ENCODE results near the gene RAPGEF6.

DNA sequence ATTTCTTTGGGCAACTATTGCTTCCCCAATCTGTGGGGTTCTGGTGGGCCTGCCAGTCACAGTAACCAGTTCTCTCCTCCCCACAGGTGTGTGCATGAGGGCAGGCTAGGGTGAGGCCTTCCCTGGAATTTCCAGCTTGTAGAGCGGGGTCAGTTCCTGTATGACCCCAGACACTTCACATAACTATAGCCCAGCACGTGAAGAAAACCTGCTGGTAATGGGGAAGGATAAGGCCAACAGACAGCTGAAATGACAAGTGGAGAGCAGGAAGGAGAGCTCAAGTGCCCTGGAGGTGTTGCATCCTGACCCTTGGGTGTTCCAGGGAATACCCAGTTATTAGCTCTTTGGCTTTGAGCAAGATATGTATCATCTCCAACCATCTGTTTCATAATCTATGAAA is 229.0 kb downstream of the RAPGEF6 start:
- no peak for TF ChIP-seq POLR2A (IDR thresholded peaks at IDR 0.05)
- TF ChIP-seq, protein P1, sequence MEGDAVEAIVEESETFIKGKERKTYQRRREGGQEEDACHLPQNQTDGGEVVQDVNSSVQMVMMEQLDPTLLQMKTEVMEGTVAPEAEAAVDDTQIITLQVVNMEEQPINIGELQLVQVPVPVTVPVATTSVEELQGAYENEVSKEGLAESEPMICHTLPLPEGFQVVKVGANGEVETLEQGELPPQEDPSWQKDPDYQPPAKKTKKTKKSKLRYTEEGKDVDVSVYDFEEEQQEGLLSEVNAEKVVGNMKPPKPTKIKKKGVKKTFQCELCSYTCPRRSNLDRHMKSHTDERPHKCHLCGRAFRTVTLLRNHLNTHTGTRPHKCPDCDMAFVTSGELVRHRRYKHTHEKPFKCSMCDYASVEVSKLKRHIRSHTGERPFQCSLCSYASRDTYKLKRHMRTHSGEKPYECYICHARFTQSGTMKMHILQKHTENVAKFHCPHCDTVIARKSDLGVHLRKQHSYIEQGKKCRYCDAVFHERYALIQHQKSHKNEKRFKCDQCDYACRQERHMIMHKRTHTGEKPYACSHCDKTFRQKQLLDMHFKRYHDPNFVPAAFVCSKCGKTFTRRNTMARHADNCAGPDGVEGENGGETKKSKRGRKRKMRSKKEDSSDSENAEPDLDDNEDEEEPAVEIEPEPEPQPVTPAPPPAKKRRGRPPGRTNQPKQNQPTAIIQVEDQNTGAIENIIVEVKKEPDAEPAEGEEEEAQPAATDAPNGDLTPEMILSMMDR (IDR thresholded peaks at IDR 0.05), result no peak
